ENCODE results near the gene CXCR2.
"Not testable (repeated sequence)": the region's sequence is repeated elsewhere in the genome, so short reads cannot be mapped to it uniquely, and the experiment has no call there.

CXCR2 gene

DNA sequence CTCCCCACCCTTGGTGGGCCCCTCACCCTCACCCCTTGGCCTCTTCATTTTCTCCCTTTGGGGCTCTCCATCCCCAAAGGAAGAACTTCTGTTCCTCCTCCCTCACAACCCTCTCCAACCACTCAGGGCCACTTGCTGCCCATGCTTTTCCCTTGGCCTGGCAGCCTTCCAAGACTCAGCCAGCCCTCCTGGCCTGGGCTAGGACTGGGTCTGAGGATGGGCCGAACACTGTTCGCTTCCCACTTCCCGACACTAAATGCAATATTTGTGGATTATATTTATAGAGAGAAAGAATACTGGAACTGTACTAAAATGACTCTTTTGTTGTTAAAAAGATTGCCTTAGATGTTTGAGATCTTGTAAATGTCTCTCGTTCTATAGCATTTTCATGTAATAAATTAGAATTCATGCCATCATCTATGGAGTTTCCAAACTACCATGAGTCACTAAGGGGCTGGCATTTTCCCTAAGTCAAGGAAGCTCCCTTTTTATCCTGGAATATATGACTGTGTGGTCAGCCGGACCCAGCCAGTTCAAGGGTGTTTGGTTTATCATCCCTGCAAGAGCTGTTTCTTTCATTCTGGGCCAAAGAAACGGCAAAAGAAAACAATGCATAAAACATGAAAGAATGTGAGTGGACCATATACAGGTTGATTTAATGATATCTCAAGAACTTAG, 3.8 kb downstream of the CXCR2 start:
- DNase-seq (ENCODE audit: extremely low read depth in 1 of 2, low read depth in 1 of 2), result no peak

DNA sequence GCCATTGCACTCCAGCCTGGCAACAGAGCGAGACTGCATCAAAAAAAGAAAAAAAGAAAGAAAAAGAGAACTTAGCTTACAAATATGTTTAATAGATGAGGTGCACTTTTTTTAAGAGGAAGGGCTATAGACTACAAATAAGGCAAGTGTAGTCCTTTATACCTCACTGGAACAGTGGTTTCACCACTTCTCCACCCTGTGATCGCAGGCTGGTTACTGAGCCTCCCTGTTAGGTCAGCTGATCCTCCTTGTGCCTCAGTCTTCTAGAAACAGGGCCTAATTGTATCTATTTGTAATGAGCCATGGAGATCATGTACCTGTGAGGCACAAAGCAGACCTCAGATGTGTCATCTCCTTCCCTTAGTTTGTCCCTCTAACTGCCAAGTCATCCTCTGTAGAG, 4.5 kb downstream of the CXCR2 start:
- DNase-seq (ENCODE audit: extremely low read depth in 1 of 2, low read depth in 1 of 2), result no peak

DNA sequence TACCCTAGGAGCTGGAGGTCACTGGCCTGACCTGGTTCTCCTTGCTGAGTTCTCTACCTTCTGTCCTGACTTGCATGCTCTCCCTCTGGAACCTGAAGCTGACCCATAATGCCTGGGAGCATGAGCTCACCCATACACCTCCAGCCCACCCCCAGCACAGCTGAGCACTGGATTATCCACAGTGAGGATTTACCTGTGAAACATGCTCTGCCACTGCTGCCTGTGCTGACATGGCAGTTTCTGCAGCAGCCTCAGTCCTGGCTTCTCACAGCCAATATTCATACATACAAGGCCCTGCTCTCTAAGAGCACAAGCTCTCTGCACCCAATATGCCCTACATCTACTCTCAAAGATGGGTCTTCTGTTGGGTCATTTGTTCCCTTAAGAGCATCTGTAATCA, 5.0 kb downstream of the CXCR2 start:
- no peak for DNase-seq (ENCODE audit: extremely low read depth in 1 of 2, low read depth in 1 of 2)

GRCh38 chr2:218137514-218137913, 11.7 kb downstream of the CXCR2 start:
- DNase-seq (ENCODE audit: extremely low read depth in 1 of 2, low read depth in 1 of 2), result no peak

GRCh38 chr2:218138047-218138446, 12.2 kb downstream of the CXCR2 start:
- no peak for DNase-seq (ENCODE audit: extremely low read depth in 1 of 2, low read depth in 1 of 2)

DNA sequence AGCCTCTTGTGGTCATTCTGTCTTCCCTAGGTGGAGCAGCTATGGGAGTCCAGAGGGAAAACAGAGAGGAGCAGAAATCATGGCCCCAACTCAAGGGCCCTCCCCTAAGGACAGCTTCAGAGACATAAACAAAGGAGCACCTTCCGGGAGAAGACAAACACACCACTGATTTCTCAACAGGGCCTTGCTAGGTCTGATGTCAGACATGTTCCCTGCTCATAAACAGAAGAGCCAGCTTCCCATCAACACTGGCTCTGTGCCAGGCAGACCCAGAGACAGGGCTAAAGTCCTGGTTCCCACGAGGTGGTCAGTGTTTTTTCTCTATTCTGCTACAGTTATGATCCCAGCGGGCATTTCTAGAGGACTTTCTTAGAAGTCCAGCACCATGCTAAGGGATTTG, 19.3 kb downstream of the CXCR2 start:
- DNase-seq (ENCODE audit: extremely low read depth in 1 of 2, low read depth in 1 of 2), result no peak

- DNase-seq (ENCODE audit: extremely low read depth in 1 of 2, low read depth in 1 of 2), result no peak
These were observed 20.2 kb downstream of the CXCR2 start for GRCh38 chr2:218146056-218146455.

- no peak for DNase-seq (ENCODE audit: extremely low read depth in 1 of 2, low read depth in 1 of 2)
These were observed 23.3 kb downstream of the CXCR2 start for GRCh38 chr2:218149098-218149497.

- no peak for DNase-seq (ENCODE audit: extremely low read depth in 1 of 2, low read depth in 1 of 2)
These were observed 24.1 kb downstream of the CXCR2 start for GRCh38 chr2:218149848-218150440.

GRCh38 chr2:218152172-218152571, 26.3 kb downstream of the CXCR2 start:
- DNase-seq (ENCODE audit: extremely low read depth in 1 of 2, low read depth in 1 of 2), result no peak

GRCh38 chr2:218152777-218153176, 26.9 kb downstream of the CXCR2 start:
- no peak for DNase-seq (ENCODE audit: extremely low read depth in 1 of 2, low read depth in 1 of 2)

DNA sequence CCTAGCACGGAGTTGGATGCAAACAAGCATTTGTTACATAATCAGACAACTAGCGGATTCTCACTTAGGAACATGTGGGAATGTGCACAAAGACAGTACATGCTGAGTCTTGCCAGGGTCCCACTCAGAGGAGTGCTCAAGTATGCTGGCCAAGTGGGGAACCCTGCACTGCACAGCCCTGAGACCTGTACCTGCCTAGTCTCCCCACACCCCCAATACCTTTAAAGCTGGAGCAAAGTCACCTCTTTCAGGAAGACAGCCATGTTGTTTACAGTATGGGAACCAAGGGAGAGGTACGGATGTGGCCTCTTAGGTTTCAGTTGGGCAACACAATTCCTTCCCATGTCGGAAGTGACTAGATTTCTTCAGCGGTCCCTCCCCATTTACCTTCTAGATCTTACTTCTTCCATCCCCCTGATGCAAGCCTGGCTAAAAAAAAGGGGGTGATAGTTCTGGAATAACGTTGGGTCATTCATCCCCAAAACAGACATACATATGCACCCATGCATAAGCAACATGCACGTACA, 30.2 kb downstream of the CXCR2 start:
- DNase-seq (ENCODE audit: extremely low read depth in 1 of 2, low read depth in 1 of 2), result no peak

DNA sequence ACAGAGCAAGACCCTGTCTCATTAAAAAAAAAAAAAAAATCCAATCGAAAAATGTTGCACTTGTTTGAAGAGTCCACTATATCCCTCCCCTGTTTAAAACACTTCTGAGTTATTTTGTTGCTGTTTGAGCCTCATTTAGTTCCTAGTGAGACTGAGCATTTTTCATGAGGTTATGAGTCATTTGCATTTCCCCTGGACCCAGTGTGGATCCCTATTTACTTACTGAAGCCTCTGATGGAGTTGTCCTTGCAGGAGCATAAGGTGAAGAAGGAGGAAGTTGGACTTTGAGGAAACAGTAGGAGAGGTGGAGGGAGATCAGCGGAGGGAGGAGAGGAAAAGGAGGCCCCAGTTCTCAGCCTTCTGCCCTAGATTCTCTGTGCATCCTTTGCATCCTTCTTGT, 35.8 kb downstream of the CXCR2 start:
- no peak for DNase-seq (ENCODE audit: extremely low read depth in 1 of 2, low read depth in 1 of 2)

GRCh38 chr2:218162814-218163213, 37.0 kb downstream of the CXCR2 start:
- DNase-seq (ENCODE audit: extremely low read depth in 1 of 2, low read depth in 1 of 2), result no peak

- DNase-seq (ENCODE audit: extremely low read depth in 1 of 2, low read depth in 1 of 2), result peak in 1 of 2 donors; percentile 14
These were observed 41.0 kb downstream of the CXCR2 start, which contains the start of gene CXCR1 for GRCh38 chr2:218166791-218167190. Gene CXCR1, minus strand, starts transcription at chr2:218166962. Its CDS starts 1,751 bp downstream, at chr2:218165211.

DNA sequence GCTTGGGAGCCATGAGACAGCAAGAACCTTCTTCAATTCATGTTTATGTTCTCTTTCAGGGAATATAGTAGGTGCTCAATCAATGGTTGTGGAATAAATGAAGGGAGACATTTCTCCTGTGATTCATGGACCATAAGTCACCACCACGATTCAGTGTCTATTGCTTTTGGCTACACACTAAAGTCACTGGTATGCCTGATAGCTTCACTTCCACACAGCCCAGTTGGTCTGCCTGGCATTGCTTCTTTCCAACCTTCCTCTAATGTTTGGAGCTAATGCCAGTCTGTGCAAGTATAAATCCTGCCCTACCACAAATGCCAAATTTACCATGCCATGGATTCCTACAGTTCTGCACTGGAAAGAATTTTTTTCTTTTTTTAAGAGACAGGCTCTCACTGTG, 42.2 kb downstream of the CXCR2 start:
- DNase-seq (ENCODE audit: extremely low read depth in 1 of 2, low read depth in 1 of 2), result no peak

DNA sequence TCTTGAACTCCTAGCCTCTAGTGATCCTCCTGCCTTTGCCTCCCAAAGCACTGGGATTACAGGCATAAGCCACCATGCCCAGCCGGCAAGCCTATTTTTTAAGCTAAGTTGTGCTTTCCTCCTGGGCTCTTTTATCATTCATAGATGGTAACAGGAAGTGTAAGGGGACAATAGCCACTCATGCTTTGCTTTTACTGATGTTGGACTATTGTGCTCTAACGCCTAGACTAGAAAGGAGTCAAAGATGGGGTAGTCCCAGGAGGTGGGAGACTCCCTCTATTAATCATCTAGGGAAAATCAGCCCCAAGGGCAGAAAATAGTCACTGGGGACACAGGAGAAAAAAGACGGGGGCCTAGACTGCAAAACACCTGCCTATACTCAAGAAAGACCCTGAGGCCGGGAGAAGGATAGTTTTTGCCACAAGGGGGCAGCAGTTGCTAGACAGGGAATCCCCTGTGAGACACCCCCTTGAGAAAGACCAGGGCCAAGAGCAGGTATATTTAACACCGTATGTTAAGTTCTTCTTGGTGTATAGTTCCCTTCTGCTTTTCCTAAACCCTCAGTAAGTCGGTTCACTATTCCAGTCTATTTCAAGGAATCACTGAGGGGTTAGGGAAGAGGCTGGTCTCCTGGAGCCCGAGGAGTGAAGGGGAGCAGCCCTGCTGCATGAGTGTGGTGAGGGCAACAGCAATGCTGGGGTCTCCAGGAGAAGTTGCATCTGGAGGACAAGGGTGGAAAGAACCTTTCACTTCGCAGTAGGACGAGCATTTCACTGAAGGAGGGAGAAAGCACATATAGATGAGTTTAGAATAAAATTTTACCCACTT, 43.0 kb downstream of the CXCR2 start:
- peak; percentile 52 to 58 for DNase-seq (ENCODE audit: extremely low read depth in 1 of 2, low read depth in 1 of 2)

DNA sequence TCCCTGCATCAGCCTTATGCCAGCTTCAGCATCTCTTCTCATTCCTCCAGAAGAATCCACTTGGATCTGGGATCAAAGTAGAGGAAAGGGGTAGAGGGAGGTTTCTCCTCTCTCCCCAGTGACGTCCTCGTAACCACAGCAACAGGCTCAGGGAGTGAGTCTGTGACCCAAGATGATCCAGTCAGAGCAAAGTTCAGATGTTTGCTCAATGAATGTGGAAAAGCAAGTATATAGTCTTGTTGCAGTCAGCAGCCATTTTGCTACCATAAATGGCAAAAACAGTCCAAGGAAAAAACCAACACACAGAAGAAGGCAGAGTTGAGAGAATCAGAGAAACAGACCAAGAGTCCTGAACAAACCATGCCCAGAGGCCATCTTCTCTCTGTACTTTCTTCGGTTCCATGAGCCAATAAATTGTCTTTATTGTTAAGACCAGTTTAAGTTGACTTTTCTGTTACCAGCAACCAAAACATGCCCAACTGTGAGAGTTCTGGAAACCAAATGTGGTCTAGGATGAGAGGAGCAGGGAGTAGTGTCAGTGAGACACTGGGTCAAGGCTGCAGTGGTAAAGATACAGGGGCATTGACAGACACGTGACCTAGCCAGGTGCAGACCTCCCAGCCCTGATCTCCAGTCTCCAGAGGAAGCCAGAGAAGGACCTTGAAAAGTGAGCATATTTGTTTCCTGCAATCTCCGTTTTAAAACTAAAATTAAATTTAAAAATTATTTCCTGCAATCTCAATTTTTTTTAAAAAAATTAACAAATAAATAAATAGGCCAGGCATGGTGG, 44.1 kb downstream of the CXCR2 start:
- no peak for DNase-seq (ENCODE audit: extremely low read depth in 1 of 2, low read depth in 1 of 2)

DNA sequence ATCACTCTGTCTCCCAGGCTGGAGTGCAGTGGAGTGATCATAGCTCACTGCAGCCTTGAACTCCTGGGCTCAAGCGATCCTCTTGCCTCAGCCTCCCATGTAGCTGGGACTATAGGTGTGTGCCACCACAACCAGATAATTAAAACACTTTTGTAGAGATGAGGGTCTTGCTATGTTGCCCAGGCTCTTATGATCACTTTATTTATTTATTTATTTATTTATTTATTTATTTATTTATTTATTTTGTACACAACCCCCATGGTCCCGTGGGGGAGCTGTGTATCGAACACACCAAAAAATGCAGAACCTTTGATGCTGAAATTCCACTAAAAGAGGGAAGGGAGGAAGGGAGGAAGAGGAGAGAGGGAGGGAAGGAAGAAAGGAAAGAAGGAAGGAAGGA, 45.9 kb downstream of the CXCR2 start:
- not testable (repeated sequence) for DNase-seq (ENCODE audit: extremely low read depth in 1 of 2, low read depth in 1 of 2)

- no peak for DNase-seq (ENCODE audit: extremely low read depth in 1 of 2, low read depth in 1 of 2)
These were observed 47.0 kb downstream of the CXCR2 start for GRCh38 chr2:218172845-218173244.

DNA sequence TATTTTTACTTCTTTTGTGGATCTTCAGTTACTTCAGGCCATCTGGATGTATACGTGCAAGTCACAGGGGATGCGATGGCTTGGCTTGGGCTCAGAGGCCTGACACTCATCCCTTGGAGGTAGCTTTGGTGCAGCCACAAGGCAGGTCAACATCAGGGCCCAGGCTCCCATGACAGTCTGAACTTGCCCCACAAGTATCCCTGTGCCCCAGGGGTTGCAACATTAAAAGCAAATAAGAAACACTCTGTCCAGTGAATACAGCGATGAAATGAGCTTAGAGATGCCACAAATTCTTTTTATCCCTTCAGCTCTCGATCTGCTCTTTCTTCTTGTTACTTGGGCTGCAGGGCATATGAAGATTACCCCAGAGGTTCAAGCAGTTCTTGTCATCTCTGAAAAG, 54.0 kb downstream of the CXCR2 start:
- DNase-seq (ENCODE audit: extremely low read depth in 1 of 2, low read depth in 1 of 2), result no peak
